A204.1 (cell line): ENCODE data around the gene EEF2.
"Not testable (repeated sequence)": the region's sequence is repeated elsewhere in the genome, so short reads cannot be mapped to it uniquely, and the experiment has no call there.

ENCODE experiments used
- FAIRE-seq: peaks from 2 replicates; lab custom pipeline; 2012; peaks lifted over from hg19 to GRCh38; lab: Jason Lieb, UNC

The EEF2 gene

DNA sequence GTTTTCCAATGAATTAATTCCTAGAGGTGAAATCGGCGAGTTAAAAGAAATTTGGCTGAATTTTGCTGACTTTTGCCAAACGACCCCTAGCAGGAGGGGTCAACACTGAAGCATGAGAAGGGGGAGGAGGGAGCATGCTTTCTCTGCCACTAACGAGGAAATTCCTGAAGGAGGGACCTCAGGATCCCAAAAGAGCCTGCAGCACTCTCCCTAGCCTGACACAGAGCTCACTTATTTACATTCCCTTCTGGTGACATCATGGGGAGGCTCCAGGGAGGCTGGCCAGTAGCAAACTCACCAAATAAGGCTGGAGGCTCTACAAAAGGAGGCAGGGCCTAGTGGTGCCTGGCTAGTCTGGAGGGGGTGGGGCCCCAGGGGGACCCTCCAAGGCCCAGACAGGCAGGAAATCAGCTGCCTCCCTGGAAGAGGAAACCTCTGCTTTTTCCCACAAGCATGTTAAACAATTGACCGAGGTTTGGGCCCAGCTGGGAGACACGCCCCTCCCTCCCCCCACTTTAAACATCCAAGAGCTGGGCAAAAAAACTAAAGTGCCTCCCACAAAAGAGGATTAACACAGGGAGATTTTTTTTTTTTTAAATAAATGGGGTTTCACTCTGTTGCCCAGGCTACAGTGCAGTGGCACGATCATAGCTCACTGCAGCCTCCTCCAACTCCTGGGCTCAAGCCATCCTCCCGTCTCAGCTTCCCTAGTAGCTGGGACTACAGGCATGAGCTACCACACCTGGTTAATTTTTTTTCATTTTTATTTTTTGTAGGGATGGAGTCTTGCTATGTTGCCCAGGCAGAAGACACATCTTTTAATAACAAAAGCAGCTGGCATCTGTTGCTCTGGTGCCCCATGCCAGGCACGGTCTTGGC is 16.5 kb downstream of the EEF2 start:
- FAIRE-seq = no peak

DNA sequence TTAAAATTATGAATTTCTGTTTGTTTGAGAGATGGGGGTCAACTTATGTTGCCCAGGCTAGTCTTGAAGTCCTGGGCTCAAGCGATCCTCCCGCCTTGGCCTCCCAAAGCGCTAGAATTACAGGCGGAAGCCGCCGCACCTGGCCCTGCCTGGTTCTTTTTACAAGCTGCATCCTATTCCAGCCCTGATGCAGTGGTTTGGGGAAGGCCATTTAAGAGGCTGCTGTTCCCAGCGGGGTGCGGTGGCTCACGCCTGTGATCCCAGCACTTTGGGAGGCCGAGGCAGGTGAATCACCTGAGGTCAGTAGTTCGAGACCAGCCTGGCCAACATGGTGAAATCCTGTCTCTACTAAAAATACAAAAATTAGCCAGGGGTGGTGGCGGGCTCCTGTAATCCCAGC is 17.3 kb downstream of the EEF2 start:
- FAIRE-seq = not testable (repeated sequence)

DNA sequence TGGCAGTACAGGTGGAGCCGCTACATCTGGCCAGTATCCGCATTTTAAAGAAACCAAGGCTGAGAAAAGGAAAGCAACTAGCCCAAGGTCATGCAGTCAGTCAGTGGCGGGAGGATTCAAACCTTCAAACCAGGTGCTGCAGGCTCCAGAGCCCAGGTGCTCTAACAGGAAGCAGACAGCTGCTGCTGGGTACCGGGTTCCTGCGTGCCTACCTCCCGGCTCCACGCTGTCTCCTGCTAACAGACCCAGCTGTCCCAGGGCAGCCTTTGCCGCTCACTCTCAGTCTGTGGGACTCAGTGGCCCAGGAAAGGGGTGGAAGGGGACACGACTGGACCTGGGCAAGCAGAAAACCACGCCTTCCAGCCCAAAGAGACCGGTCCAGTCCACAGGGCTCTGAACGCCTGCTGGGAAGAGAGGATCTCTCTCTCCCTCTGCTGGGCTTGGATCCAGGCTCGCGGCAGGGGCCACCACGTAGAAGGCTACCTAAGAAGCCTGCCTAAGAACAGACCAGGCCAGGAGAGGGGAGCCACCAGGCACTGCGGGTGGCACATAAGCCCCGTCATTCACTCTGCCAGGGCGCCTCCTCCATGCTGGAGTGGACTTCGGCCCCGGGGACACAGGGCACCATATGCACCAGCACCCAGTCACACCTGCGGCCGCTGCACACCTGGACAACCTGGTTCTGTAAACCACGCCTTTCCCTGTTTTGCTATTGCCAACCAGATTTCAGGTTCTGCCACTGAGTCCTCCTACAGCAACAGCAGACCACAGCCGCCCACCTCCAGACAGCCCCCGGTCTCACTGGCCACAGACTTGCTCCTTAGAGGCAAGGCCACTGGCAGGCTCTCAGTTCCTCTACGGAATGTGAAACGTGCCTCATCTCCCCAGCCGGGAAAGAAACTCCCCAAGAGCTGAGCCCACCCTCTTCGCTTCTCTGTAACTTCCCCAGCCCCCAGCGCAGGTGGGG is 18.9 kb downstream of the EEF2 start:
- no peak for FAIRE-seq

DNA sequence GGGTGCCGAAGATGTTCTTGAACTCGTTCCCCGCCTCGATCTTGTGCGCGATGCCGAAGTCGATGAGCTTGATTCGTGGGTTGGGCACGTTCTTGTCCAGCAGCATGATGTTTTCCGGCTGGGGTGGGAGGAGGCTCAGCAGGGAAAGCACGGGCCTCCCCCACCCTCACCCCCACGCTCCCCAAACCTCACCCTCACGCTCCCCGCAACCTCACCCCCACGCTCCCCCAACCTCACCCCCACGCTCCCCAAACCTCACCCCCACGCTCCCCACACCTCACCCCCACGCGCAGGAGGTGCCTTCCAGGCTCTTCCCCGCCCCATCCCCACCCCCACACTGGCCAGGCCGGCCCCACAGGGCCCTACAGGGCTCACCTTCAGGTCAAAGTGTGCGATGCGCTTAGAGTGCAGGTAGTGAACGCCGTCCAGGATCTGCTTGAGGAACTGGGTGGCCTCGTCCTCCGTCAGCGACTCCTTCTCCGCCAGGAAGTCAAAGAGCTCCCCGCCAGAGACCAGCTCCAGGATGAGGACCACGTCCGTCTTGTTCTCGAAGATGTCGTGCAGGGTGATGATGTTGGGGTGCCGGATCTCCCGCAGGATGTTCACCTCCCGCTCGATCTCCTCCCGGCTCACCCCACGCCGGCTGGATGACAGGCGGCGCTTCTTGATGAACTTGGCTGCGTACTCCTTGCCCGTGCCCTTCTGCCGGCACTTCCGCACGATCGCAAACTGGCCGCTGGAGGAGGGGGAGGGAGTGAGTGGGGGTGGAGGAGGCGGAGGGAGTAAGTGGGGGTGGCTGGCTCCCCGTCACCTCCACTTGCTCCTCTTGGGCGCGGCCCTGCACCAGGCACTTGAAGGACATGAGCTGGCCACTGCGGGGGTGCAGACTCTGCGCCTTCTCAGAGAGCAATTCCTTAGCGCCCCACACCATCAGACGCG is 20.7 kb downstream of the EEF2 start:
- no peak for FAIRE-seq

DNA sequence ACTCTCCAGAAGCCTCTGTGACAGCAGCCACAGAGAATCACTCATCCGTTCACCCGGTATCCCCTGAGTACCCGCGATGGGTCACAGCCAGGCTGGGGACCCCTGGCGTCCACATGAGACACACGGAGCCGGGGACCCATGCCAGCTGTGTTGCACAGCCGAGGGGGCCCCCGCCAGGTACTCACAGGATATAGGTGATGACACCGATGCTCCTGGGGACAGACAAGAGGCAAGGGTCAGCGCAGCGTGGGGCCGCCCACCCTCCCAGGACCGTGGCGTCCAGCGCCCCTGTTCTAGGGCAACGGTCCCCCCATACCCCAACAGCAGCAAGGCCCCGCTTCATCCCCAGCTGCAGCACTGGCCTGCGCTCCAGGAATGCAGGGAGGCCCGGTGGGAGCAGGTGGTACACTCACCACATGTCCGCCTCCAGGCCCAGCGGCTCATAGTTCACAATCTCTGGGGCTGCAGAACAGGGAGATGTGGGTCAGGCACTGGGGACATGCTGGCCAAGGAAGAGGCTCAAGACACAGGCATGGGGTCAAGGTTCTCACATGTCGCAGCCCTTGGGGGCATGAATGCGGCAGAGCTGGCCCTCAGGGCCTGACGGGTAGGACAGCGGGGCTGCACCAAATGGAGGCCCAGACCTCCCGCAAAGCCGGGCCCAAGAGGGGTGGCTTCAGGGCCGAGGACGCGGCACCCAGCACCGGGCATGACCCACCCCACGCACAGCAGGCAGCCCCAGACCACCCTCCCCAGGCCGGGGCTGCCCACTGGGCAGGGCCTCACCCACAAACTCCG is 21.6 kb downstream of the EEF2 start:
- no peak for FAIRE-seq

DNA sequence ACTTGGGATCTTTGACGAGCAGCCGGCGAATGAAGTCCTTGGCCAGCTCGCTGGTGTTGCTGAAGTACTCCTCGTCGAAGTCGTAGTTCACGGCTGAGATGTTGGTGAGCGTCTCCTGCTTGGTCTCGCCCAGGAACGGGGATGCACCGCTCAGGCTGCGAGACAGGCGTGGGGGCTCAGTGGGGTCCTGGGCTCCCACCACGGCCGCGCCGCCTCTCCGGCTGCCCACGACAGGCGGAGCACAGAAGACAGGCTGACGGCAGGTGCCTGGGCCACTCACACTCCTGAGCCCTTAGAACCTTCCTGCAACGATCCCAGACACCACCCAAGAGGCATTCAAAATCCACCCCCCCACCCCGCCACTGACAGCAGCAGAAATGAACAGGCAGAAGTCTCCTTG is 24.3 kb downstream of the EEF2 start:
- no peak for FAIRE-seq

DNA sequence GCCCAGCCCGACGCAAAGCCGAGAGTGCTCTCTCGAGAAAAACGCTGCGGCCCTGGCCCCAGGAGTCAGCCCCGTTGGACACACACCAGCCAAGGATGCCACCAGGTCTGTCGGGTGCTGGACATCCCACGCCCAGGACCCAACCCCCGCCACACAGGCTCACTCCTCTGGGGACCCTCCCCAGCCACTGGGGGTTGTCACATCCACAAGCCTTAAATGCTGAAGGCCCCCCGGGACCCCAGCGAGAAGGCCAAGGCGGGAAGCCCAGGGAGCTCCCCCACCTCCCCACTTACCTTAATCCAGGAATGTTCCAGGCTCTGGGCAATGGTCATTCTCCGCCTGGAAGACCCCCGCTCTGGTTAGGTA is 25.5 kb downstream of the EEF2 start:
- no peak for FAIRE-seq

DNA sequence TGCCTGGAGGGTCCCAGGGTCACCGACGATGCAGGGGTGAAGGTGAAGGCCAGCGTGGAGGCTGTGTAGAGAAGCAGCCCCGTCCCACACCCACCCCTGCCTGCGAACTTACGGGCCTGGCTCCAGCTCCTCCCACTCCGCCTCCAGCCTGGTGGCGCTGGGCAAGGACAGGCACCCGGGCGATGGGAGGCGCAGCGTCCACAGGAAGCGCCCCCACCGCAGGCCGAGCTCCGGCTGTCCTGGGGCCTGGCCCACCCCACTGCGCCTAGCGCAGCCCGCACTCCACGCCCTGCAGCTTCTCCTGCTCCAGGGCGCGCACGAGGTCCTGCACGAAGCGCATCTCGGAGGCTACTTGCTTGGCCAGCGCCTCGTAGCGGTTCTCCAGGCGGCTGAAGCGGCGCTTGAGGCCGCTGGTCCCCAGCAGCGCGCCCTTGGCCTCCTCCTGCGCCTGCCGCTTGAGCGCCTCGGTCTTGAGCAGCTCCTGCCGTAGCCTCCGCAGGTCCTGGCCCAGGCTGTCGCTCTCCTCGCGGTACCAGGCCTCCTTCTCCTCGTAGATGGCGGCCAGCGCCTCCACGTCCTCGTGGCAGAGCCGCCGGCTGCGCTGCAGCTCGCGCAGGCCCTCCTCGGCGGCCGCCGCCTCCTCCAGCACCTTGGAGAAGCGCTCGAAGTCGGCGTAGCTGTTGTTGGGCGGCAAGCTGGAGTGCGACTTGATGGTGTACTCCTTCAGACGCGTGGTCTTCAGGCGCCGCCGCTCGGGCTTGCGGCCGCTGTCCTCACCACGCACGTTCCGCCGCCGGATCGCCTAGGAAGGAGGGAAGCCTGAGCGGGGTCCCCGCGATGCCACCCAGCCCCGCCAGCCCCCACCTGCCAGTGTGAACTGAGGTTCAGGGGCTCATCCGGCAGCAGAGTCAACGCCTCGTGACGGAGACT is 26.2 kb downstream of the EEF2 start:
- FAIRE-seq = no peak

DNA sequence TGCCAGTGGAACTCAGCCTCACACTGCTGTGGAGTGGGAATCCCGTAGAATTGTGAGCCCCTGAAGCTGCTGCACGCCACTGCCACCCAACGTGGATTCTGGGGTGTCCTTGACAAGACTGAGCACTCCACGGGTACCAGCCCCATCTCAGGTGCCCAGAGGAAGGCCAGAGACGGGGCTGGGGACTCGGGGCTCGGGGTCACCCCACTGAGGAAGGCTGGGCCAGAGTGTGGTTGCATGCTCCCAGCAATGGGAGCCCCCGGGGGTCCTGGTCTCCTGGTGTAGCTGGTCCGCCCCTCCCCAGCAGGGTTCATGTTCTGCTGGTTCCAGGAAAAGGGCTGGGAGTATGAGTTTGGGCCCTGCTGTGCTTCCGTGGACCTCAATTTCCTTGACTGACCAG is 29.6 kb downstream of the EEF2 start:
- FAIRE-seq = no peak

DNA sequence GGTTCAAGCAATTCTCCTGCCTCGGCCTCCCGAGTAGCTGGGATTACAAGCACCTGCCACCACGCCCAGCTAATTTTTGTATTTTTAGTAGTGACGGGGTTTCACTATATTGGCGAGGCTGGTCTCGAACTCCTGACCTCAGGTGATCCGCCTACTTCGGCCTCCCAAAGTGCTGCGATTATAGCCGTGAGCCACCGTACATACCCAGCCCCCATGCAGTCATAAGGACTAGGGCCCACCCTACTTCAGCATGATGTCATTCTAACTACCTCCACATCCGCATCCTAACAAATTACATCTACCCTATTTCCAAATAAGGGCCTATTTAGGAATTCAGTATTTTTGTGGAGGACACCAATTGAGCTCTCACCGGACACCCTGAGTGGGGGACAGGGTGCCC is 30.0 kb downstream of the EEF2 start:
- not testable (repeated sequence) for FAIRE-seq

DNA sequence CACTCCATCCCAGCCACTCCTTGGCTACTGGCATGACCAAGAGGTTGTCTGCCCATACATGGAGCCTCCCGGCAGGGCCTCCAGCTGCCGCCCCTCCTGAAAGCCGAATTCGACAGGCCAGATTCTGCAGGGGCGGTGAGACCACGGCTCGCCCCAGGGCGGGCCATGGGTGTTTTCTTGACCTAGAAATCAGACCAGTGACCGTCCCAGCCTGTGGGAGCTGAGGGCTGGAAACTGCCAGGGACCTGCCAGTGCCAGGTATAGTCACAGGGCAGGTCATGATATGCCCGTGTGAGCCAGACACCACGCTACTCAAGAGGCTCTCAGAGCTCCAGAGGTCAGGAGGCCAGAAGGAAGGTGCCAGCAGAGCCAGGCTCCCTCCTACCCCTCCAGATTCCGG is 31.2 kb downstream of the EEF2 start:
- FAIRE-seq = no peak

DNA sequence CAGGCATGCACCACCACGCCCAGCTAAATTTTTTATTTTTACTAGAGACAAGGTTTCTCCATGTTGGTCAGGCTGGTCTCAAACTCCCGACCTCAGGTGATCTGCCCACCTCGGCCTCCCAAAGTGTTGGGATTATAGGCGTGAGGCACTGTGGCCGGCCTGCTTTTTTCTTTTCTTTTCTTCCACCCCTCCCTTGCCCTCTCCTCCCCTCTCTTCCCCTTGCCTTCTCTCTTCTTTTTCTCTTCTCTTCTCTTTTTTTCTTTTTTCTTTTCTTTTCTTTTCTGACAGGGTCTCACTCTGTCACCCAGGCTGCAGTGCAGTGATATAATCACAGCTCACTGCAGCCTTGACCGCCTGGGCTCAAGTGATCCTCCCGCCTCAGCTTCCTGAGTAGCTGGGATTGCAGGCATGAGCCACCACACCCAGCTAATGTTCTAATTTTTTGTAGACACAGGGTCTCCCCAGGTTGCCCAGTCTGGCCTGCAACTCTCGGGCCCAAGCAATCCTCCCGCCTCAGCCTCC is 32.4 kb downstream of the EEF2 start:
- FAIRE-seq = not testable (repeated sequence)

DNA sequence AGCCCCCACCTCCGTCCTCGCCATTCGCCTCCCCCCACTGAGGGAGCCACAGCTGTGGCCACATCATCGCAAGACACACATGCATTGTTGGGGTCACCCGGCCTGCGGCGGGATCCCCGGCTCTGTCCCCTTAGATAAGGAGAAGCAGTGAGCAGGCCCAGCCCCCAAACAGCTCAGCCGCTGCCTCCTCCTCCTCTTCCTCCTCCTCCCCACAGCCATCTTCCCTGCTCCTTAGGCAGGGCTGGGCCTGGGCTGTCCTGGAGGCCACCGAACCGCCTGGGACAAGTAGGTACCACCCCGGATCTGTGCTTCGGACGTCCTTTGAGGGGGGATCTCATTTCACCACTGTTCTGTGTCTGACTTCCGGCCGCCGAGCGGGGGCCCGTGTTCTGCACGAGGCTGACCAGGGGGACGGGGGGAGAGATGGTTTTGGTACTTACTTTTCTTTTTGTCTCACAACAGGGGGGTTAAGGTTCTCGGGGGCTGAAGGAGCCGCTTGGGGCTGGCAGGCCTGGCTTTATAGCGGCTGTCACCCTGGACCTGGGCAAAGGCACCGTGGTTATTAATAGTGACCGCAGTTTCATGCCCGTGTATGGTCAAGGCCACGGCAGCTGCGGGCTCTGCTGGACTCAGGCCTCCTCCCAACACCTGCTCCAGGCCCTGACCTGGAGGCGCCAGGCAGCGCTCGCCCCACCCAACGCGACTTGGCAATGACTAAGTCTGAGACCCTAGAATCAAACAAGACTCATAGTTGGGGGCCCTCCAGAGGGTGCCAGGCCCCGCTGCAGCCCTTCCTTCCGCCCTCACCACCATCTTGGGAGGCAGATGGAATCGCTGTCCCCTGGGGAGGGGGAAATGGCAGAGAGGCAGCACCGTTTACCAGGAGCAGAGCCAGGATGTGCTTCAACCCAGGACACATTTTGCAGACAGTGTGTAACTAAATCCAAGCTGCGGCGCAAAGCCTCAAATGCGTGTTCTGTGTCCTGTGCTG is 34.1 kb downstream of the EEF2 start:
- FAIRE-seq = no peak

DNA sequence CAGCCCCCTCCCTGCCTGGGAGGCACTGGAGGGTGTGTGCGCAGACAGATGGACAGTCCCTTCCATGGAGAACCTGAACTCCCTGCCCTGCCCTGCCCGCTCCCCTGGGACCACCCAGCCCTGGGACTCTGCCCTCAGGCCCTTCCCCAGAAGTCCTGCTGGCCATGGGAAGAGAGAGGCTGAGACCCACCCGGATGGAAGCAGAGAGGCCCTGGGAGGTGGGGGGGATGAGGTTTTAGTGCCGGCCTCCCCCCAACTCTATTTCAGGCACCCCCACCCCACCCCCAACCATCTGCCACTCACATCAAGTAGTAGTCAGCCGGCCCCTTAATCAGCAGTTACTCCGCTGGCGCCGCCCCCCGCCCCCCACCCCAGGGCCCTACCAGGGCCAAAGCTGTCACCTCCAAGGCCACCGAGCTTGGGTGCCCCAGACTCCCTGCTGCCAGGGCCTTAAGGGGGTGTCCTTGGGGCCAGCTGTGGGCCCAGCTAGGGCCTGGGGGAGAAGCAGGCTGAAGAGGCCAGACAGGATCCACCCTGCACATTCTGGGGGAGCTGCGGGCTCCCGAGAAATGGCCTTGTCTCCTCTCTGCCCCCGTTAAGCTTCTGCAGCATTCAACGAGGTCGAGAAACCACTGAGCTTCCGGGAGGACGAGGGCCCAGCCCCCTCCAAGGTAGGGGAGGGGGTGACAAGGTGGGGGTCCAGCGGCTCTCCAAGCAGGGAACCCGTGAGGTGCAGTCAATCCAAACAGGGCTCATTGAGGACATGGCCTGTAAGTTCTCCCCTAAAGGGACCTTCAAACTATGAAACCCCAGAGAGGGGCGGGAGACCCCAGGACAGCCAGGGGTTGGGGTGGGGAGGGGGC is 35.0 kb downstream of the EEF2 start:
- FAIRE-seq = no peak

DNA sequence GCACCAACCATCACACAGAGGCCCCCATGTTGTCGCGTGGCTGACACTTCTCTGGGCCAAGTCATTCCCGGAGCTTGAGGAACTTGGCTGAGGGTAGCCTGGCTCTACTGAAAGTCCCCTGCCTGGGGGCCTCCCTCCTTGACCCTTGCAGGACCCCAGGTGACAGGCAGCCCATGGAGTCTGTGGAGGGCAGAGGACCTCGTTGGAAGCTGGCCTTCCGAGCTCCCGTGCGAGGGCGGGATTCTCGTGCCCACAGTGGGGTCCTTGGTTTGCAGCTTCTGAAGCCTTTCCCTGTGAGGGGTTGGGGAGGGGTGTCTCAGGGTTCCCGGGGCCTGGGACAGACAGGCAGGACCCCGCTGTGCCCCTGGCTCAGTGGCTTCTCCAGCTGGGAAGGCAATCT is 36.0 kb downstream of the EEF2 start:
- no peak for FAIRE-seq

DNA sequence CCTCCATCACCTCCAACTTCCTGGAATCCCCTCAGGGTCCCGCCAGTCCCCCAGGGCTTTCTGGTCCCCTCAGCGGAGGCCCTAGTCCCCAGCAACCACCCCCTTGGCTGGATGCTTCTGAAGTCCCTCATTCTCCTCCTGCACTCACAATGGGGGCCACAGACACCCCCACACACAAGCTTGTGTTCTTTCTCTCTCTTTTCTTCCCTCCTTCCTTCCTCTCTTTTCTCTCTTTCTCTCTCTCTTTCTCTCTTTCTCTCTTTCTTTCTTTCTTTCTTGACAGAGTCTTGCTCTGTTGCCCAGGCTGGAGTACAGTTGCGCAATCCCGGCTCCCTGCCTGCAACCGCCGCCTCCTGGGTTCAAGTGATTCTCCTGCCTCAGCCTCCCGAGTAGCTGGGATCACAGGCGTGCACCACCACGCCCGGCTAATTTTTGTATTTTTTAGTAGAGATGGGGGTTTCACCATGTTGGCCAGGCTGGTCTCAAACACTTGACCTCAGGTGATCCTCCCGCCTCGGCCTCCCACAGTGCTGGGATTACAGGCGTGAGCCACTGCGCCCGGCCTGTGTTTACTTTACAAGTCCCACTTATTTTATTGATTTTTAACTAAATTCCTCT is 37.8 kb downstream of the EEF2 start:
- FAIRE-seq = not testable (repeated sequence)

DNA sequence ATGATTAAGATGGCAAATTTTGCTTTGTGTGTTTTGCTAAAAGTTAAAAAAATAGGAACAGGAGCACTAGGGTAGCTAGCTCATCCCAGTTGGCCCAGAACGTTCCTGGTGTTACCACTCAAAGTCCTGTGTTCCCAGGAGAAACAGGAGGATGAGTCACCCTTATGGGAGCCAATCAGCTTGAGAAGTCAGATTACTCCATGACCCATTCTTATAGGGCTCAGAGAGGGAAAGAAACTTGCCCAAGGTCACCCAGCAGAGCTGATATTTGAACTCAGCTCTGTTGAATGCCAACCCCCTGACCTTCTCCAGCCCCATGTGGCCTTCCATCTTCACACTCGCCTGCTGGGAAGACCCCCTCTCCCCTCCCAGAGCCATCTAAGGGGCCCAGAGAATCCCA is 39.4 kb downstream of the EEF2 start:
- no peak for FAIRE-seq
